Cardiac ventricle fibroblast (primary cell): ENCODE results near the gene HPGDS. TPM values are rescaled to one million over a fixed set of nuclear protein-coding genes. Genes with fewer than 3 reads are reported as not detected.

Experiments
- total RNA-seq: library from RNA; depleted of rRNA; stranded (reverse); fragments of >200 nt; gene quantifications from 2 replicates; pipeline ENCODE4 v1.2.3, GENCODE V29; 2015

HPGDS gene
- total RNA-seq, result not detected in 2 replicates

GRCh38 chr4:94342694-94343093 is at the start of gene HPGDS:
Gene HPGDS, minus strand, starts transcription at chr4:94342836. Its CDS starts 8,207 bp downstream, at chr4:94334629.

Other genes with a start within 250 kb of the HPGDS start
- gene SMARCAD1, start 135.0 kb downstream of the HPGDS start, total RNA-seq, result 15.9 and 17.4 TPM in 2 replicates
- 41.4 and 45.8 TPM in 2 replicates for gene PDLIM5, start 109.1 kb upstream of the HPGDS start, total RNA-seq